Ishikawa (cell line): ENCODE results near the gene OR2J2.

Experiments used
- CEBPB ChIP-seq: IDR thresholded peaks from 2 replicates; pipeline ENCODE4 v1.6.1; 2012
- CREB1 ChIP-seq: IDR thresholded peaks from 2 replicates; pipeline ENCODE4 v1.6.1; 2012; ENCODE audit warnings: low read depth
- EGR1 ChIP-seq: IDR thresholded peaks from 2 replicates; pipeline ENCODE4 v1.6.1; 2012
- EP300 ChIP-seq: IDR thresholded peaks from 2 replicates; pipeline ENCODE4 v1.6.1; 2012; ENCODE audit warnings: borderline replicate concordance
- FOXM1 ChIP-seq: IDR thresholded peaks from 2 replicates; pipeline ENCODE4 v1.6.1; 2012; ENCODE audit warnings: low read depth, borderline replicate concordance
- MAX ChIP-seq: IDR thresholded peaks from 2 replicates; pipeline ENCODE4 v1.6.1; 2012
- NFIC ChIP-seq: IDR thresholded peaks from 2 replicates; pipeline ENCODE4 v1.6.1; 2012
- RAD21 ChIP-seq: IDR thresholded peaks from 2 replicates; pipeline ENCODE4 v1.6.1; 2012; ENCODE audit warnings: low read depth
- REST ChIP-seq: IDR thresholded peaks from 2 replicates; pipeline ENCODE4 v1.6.1; 2012; ENCODE audit warnings: low read depth, mild to moderate bottlenecking
- TAF1 ChIP-seq: IDR thresholded peaks from 2 replicates; pipeline ENCODE4 v1.6.1; 2012; ENCODE audit warnings: low read depth, mild to moderate bottlenecking
- TCF12 ChIP-seq: IDR thresholded peaks from 2 replicates; pipeline ENCODE4 v1.6.1; 2012; ENCODE audit warnings: low read depth
- TEAD4 ChIP-seq: IDR thresholded peaks from 2 replicates; pipeline ENCODE4 v1.6.1; 2012
- USF1 ChIP-seq: IDR thresholded peaks from 2 replicates; pipeline ENCODE4 v1.6.1; 2012
- YY1 ChIP-seq: IDR thresholded peaks from 2 replicates; pipeline ENCODE4 v1.6.1; 2012; ENCODE audit warnings: low read depth
- ZBTB7A ChIP-seq: IDR thresholded peaks from 2 replicates; pipeline ENCODE4 v1.6.1; 2012; ENCODE audit warnings: low read depth

Gene OR2J2

DNA sequence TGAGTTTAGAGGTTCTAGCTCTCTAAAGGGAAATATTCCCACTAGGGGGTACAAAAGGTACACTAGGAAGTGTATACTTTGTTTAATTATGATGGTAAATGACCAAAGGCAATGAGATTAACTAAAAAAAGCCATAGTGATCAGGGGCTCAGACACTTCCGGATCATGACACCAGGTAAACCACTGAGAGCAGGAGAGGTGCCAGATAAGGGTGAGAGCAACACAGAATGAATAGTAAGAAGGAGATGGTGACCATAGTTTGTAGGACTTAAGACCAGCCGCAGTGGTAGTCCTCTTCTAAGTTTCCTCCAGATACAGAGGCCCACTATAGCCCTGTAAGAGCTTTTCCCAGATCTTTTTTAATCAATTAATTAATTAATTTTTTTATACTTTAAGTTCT lies 40.8 kb downstream of the OR2J2 start:
- TF ChIP-seq REST (no peak), EP300 (no peak), ZBTB7A (no peak), RAD21 (no peak), CREB1 (no peak), MAX (no peak), TEAD4 (no peak), TCF12 (no peak), USF1 (no peak), EGR1 (no peak), YY1 (no peak), FOXM1 (no peak), TAF1 (no peak), CEBPB (no peak), NFIC (no peak)

GRCh38 chr6:29216528-29216927 lies 45.8 kb downstream of the OR2J2 start:
- TF ChIP-seq CREB1, result no peak
- no peak for TF ChIP-seq CEBPB
- TF ChIP-seq EGR1, result no peak
- no peak for TF ChIP-seq MAX
- TF ChIP-seq TEAD4, result no peak
- TF ChIP-seq REST, result no peak
- TF ChIP-seq FOXM1, result no peak
- TF ChIP-seq NFIC, result no peak
- TF ChIP-seq ZBTB7A, result no peak
- no peak for TF ChIP-seq TCF12
- no peak for TF ChIP-seq RAD21
- no peak for TF ChIP-seq TAF1
- TF ChIP-seq YY1, result no peak
- no peak for TF ChIP-seq EP300
- TF ChIP-seq USF1, result no peak
